WERI-Rb-1 (cell line): ENCODE results near the gene SGK1.

Source experiments
- DNase-seq: peaks from one replicate; pipeline ENCODE4 v3.0.0-alpha.2; 2020
- H3K27ac ChIP-seq: fragments of 250-450 bp; sonication (Bioruptor Pico); 2 replicates; pipeline ENCODE4 v1.5.1; 2020; ENCODE audit warnings: mild to moderate bottlenecking, moderate library complexity
- H3K27me3 ChIP-seq: fragments of 250-450 bp; sonication (Bioruptor Pico); 2 replicates; pipeline ENCODE4 v1.5.1; 2021; ENCODE audit warnings: mild to moderate bottlenecking, low read depth, moderate library complexity; ENCODE audit not compliant: insufficient read depth, severe bottlenecking
- H3K36me3 ChIP-seq: fragments of 250-450 bp; sonication (Bioruptor Pico); 2 replicates; pipeline ENCODE4 v1.5.1; 2020; ENCODE audit warnings: mild to moderate bottlenecking, moderate library complexity
- H3K4me3 ChIP-seq: 2 replicates; pipeline ENCODE4 v1.5.1; 2011; ENCODE audit warnings: low read depth, mild to moderate bottlenecking, control low read depth, low read length
- H3K9me3 ChIP-seq: fragments of 250-450 bp; sonication (Bioruptor Pico); 2 replicates; pipeline ENCODE4 v1.5.1; 2021; ENCODE audit warnings: mild to moderate bottlenecking, moderate library complexity; ENCODE audit not compliant: severe bottlenecking
- CTCF ChIP-seq: IDR thresholded peaks from 2 replicates; pipeline ENCODE4 v1.5.1; 2011; ENCODE audit warnings: low read depth, mild to moderate bottlenecking, control low read depth, inconsistent platforms, low read length

Gene SGK1

GRCh38 chr6:134249239-134249758, 68.6 kb downstream of the SGK1 start:
- no peak for TF ChIP-seq CTCF
- H3K27ac ChIP-seq = no peak overlapping the region
- DNase-seq = no peak
- no peaks in the 10 kb centered on the region for H3K36me3 ChIP-seq
- H3K4me3 ChIP-seq = no peak overlapping the region
- no peaks in the 10 kb centered on the region for H3K9me3 ChIP-seq
- no peaks in the 10 kb centered on the region for H3K27me3 ChIP-seq

- H3K4me3 ChIP-seq = no peak overlapping the region
- DNase-seq = no peak
- H3K36me3 ChIP-seq = no peaks in the 10 kb centered on the region
- no peaks in the 10 kb centered on the region for H3K9me3 ChIP-seq
- no peaks in the 10 kb centered on the region for H3K27me3 ChIP-seq
- no peak for TF ChIP-seq CTCF
- H3K27ac ChIP-seq = no peak overlapping the region
These were observed 69.9 kb downstream of the SGK1 start for GRCh38 chr6:134247844-134248580.

GRCh38 chr6:134247231-134247833, 70.6 kb downstream of the SGK1 start:
- no peak overlapping the region for H3K27ac ChIP-seq
- no peaks in the 10 kb centered on the region for H3K9me3 ChIP-seq
- no peak for DNase-seq
- no peaks in the 10 kb centered on the region for H3K27me3 ChIP-seq
- TF ChIP-seq CTCF = no peak
- H3K36me3 ChIP-seq = no peaks in the 10 kb centered on the region
- no peak overlapping the region for H3K4me3 ChIP-seq

- DNase-seq = no peak
- Histone ChIP-seq H3K9me3 (no peaks in the 10 kb centered on the region), H3K27ac (no peak overlapping the region), H3K4me3 (no peak overlapping the region), H3K27me3 (no peaks in the 10 kb centered on the region), H3K36me3 (no peaks in the 10 kb centered on the region)
- TF ChIP-seq CTCF = no peak
These were observed 72.2 kb downstream of the SGK1 start for GRCh38 chr6:134245706-134246105.

GRCh38 chr6:134245041-134245440, 72.9 kb downstream of the SGK1 start:
- no peak overlapping the region for H3K27ac ChIP-seq
- no peak for DNase-seq
- H3K36me3 ChIP-seq = no peaks in the 10 kb centered on the region
- H3K27me3 ChIP-seq = no peaks in the 10 kb centered on the region
- no peak overlapping the region for H3K4me3 ChIP-seq
- H3K9me3 ChIP-seq = no peaks in the 10 kb centered on the region
- no peak for TF ChIP-seq CTCF
